ENCODE results near the gene ABLIM2.
"Not testable (repeated sequence)": the region's sequence is repeated elsewhere in the genome, so short reads cannot be mapped to it uniquely, and the experiment has no call there.

The ABLIM2 gene

DNA sequence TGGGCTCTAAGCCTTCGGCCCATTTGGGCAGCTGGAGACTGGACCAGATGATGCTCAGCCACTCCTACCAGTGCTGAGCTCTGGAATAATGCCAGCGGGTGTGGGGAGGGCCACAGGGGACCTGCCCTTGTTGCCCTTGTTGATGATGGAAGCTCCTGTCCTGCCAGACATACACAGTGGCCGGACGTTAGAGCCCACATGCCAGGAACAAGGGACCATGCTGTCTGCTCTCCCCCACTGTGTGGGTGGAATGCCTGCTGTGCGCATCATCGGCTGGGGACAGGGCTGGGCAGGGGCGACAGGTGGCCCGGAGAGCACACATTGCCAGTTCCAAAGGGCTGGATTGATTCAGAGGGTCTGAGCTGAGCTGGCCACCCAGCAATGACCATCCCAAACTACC, 2.0 kb downstream of the ABLIM2 start:
- no peak for DNase-seq (ENCODE audit: low spot score)

GRCh38 chr4:8155660-8156421, 2.8 kb downstream of the ABLIM2 start:
- no peak for DNase-seq (ENCODE audit: low spot score)

- no peak for DNase-seq (ENCODE audit: low spot score)
Measured at GRCh38 chr4:8155048-8155447, 3.6 kb downstream of the ABLIM2 start.

DNA sequence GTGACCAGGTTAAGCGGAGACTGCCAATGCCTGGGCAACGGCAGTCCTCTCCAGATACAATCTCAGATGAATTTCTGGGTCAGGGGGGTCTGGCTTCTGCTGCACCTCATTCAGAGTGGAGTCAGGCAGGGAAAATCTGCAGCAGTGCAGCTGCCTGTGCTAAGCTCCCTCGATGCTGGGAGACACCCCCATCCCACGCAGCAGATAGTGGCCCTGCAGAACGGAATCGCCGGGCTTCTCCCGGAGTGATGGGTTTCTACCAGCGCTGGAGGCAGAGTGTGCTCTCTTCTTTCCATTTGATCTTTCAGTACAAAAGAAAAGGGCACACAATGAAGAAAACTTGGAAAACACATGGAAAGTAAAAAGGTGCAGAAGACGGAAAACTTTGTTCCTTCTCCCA, 5.2 kb downstream of the ABLIM2 start:
- DNase-seq (ENCODE audit: low spot score), result no peak

GRCh38 chr4:8152865-8153257, 5.8 kb downstream of the ABLIM2 start:
- DNase-seq (ENCODE audit: low spot score), result no peak

DNA sequence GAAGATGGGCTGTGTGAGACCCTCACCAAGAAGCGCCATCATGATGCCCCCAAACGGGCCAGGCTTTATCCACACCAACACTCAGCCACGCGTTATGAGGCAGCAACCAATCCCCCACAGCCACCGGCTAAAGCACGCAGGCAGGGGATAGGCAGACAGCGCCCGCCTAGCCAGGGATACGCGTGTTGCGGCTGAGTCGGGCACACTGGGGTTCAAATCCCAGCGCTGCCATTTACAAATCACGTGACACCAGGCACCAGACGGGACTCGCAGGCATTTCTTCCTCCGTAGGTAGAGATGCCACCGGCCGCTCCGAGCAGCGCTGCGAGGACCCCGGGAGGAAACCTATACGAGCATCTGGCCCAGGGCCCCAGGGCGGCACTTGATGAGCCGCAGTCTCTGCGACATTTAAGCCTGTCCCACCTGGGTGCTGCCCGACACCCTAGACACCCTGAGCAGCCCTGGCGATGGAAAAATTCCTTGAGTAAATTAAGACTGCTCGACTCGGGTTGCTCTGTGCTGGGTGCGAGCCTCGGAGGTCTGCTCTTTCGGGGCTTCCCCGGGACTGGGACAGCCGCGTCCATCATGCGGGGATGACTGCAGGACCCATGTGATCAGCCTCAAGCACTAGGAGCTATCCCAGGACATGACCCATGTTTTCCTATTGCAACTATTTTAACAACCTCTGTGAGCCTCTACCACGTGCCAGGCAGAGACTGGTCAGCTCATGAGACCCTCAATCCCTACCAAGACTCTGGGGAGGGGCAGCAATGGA, 6.3 kb downstream of the ABLIM2 start:
- no peak for DNase-seq (ENCODE audit: low spot score)

DNA sequence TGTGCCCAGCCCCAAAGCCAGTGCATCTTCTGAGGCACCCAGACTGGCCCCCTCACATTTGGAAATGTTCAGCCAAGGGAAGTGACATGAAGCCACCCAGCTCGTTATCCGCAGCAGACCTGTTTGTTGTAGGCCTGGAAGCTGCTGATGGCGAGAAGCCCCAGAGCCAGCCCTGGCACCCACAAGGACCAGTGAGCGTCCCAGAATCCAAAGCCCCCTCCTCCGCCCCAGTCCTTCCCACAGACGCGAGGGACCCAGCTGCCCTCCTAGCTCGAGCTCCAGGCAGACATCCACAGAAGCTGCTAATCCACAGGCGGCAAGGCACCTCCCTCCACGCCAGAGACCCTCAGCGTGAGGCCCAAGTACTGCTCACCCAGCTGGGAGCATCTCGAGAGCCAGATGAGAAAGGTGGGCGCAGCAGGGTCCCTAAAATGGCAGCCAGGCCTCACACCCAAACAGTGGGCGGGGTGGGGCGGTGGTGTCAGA, 7.4 kb downstream of the ABLIM2 start:
- no peak for DNase-seq (ENCODE audit: low spot score)

- no peak for DNase-seq (ENCODE audit: low spot score)
Measured at GRCh38 chr4:8150152-8151090, 8.2 kb downstream of the ABLIM2 start.

GRCh38 chr4:8149664-8150063, 8.9 kb downstream of the ABLIM2 start:
- no peak for DNase-seq (ENCODE audit: low spot score)

GRCh38 chr4:8148785-8149435, 9.7 kb downstream of the ABLIM2 start:
- DNase-seq (ENCODE audit: low spot score), result no peak

- DNase-seq (ENCODE audit: low spot score), result no peak
Measured at GRCh38 chr4:8148159-8148558, 10.5 kb downstream of the ABLIM2 start.

DNA sequence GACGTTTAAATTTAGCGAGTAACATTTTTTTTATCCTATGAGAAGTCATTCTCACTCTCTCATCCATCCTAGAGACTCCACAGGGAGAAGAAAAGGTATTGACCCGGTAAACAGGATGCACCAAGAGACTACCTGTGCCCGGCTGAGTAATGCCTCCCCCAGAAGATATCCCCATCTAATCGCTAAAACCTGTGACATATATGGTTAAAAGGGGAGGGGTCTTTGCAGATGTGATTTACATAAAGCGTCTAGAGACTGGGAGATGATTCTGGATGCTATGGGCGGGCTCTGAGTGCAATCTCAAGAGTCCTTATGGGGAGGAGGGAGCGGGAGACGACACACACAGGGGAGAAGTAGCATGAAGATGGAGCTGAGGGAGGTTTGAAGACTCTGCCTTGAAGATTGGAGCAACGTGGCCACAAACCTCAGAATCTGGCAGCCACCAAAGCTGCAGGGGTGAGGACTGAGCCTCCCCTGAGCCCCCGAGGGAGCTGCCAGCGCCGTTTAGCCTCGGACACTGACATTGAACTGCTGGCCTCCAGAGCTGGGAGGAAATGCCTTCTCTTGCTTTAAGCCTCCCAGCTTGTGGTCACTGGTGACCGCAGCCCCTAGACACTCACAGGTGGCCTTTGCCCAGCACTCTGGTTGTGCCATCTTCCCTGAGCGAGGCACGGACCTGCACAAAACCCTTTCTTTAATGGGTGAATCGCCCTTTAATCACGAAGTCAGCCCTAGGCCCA, 11.2 kb downstream of the ABLIM2 start:
- DNase-seq (ENCODE audit: low spot score), result no peak

GRCh38 chr4:8146157-8146556, 12.5 kb downstream of the ABLIM2 start:
- DNase-seq (ENCODE audit: low spot score), result no peak

- DNase-seq (ENCODE audit: low spot score), result peak; percentile 32
Measured at GRCh38 chr4:8144359-8144758, 14.3 kb downstream of the ABLIM2 start.

- no peak for DNase-seq (ENCODE audit: low spot score)
Measured at GRCh38 chr4:8143392-8144140, 15.0 kb downstream of the ABLIM2 start.

- DNase-seq (ENCODE audit: low spot score), result no peak
Measured at GRCh38 chr4:8142556-8142955, 16.1 kb downstream of the ABLIM2 start.

- no peak for DNase-seq (ENCODE audit: low spot score)
Measured at GRCh38 chr4:8141935-8142334, 16.7 kb downstream of the ABLIM2 start.

GRCh38 chr4:8140915-8141314, 17.7 kb downstream of the ABLIM2 start:
- no peak for DNase-seq (ENCODE audit: low spot score)

DNA sequence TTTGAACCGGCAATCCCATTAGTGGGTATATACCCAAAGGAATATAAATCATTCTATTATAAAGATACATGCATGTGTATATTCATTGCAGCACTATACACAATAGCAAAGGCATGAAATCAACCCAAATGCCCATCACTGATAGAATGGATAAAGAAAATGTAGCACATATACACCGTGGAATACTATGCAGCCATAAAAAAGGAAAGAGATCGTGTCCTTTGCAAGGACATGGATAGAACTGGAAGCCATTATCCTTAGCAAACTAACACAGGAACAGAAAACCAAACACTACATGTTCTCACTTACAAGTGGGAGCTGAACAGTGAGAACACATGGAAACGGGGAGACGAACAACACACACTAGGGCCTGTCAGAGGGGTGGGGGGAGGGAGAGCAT, 18.9 kb downstream of the ABLIM2 start:
- DNase-seq (ENCODE audit: low spot score), result not testable (repeated sequence)
